Endothelial cell of hepatic sinusoid (primary cell): Measurements from ENCODE around the gene TEX54.

ENCODE experiments used
- in situ Hi-C: cut with HindIII; loops from 2 replicates; pipeline ENCODE4 v1.10.0; 2017; ENCODE audit warnings: low sequenced_read_pairs

Gene TEX54

GRCh38 chr11:62789576-62789975 is 43.1 kb downstream of the TEX54 start:
- in situ Hi-C loops: no loop called here

- in situ Hi-C loops: no loop called here
Measured at GRCh38 chr11:62788991-62789390, 43.6 kb downstream of the TEX54 start.

- in situ Hi-C loops: no loop called here
Measured at GRCh38 chr11:62787005-62787759, 45.5 kb downstream of the TEX54 start, which contains the start of gene TMEM179B. Gene TMEM179B, plus strand, starts transcription at chr11:62787402. Its CDS starts 30 bp downstream, at chr11:62787432.

GRCh38 chr11:62786318-62787004 is 46.2 kb downstream of the TEX54 start:
- in situ Hi-C loops: no loop called here

- in situ Hi-C loops: no loop called here
Measured at GRCh38 chr11:62782753-62783152, 49.9 kb downstream of the TEX54 start.
